Measurements from ENCODE around the gene QKI.

Gene QKI

DNA sequence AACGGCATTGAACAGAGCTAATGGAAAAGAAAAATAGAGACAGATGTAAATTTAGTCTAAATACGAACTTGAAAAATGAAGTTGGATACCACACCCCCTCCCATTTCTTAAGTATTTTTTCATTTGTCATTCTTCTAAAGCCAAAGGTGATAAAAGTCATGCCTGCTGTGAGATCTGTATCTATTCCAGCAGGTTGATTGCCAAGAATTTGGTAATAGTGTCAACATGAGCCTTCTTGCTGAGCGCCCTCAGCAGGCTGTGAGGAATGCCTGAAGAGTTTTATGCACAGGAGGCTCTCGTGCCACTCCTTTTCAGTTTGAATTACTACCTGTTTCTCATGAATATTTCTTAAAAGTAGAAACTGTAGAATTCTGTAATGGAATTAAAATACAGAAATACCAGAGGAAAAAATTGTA is 165.4 kb downstream of the QKI start:
- peak in 1 of 2 donors; percentile 22 for DNase-seq (ENCODE audit: low read depth in 2 of 2)
- no peak overlapping the region for H3K4me3 ChIP-seq (replicated peaks in 1 of 2; ENCODE audit: low read depth in 2 of 2, low read length in 2 of 2)
- TF ChIP-seq, protein P1, sequence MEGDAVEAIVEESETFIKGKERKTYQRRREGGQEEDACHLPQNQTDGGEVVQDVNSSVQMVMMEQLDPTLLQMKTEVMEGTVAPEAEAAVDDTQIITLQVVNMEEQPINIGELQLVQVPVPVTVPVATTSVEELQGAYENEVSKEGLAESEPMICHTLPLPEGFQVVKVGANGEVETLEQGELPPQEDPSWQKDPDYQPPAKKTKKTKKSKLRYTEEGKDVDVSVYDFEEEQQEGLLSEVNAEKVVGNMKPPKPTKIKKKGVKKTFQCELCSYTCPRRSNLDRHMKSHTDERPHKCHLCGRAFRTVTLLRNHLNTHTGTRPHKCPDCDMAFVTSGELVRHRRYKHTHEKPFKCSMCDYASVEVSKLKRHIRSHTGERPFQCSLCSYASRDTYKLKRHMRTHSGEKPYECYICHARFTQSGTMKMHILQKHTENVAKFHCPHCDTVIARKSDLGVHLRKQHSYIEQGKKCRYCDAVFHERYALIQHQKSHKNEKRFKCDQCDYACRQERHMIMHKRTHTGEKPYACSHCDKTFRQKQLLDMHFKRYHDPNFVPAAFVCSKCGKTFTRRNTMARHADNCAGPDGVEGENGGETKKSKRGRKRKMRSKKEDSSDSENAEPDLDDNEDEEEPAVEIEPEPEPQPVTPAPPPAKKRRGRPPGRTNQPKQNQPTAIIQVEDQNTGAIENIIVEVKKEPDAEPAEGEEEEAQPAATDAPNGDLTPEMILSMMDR (IDR thresholded peaks at IDR 0.05; ENCODE audit: low read depth, low read length): no peak

GRCh38 chr6:163580311-163581030 is 166.0 kb downstream of the QKI start:
- H3K4me3 ChIP-seq (replicated peaks in 1 of 2; ENCODE audit: low read depth in 2 of 2, low read length in 2 of 2): no peak overlapping the region
- DNase-seq (ENCODE audit: low read depth in 2 of 2): no peak
- TF ChIP-seq, protein P1 (IDR thresholded peaks at IDR 0.05; ENCODE audit: low read depth, low read length): no peak

- TF ChIP-seq, protein P1 (IDR thresholded peaks at IDR 0.05; ENCODE audit: low read depth, low read length): no peak
- DNase-seq (ENCODE audit: low read depth in 2 of 2): no peak
- H3K4me3 ChIP-seq (replicated peaks in 1 of 2; ENCODE audit: low read depth in 2 of 2, low read length in 2 of 2): no peak overlapping the region
These were observed 169.0 kb downstream of the QKI start for GRCh38 chr6:163583558-163583957.

GRCh38 chr6:163585932-163586437 is 171.5 kb downstream of the QKI start:
- TF ChIP-seq, protein P1 (IDR thresholded peaks at IDR 0.05; ENCODE audit: low read depth, low read length): no peak
- DNase-seq (ENCODE audit: low read depth in 2 of 2): peak; percentile 94 to 96
- no peak overlapping the region for H3K4me3 ChIP-seq (replicated peaks in 1 of 2; ENCODE audit: low read depth in 2 of 2, low read length in 2 of 2)

DNA sequence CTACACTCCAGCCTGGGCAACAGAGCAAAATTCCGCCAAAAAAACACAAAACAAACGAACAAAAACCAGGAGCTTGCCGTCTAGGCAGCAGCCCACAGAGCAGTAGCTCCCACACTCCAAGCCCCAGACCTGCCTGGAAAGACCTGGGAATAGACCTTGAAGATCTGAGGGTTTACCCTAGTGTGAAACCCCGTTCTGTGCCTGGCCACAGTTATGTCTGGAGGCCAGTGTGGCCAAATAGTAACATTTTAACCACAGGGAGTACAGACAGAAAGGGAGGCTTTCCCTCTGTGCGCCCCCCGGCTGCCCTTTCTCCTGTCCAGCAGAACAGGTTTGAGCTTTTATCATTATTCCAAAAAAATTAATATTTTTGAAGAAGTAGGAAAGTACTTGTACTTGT is 172.4 kb downstream of the QKI start:
- no peak for DNase-seq (ENCODE audit: low read depth in 2 of 2)

GRCh38 chr6:163588220-163588919 is 173.9 kb downstream of the QKI start:
- DNase-seq (ENCODE audit: low read depth in 2 of 2): peak; percentile 24 to 66
- TF ChIP-seq, protein P1 (IDR thresholded peaks at IDR 0.05; ENCODE audit: low read depth, low read length): no peak

More for the DNA sequence above, 172.4 kb downstream of the QKI start:
- TF ChIP-seq, protein P1 (IDR thresholded peaks at IDR 0.05; ENCODE audit: low read depth, low read length): no peak
- no peak overlapping the region for H3K4me3 ChIP-seq (replicated peaks in 1 of 2; ENCODE audit: low read depth in 2 of 2, low read length in 2 of 2)

More at GRCh38 chr6:163588220-163588919, 173.9 kb downstream of the QKI start:
- no peak overlapping the region for H3K4me3 ChIP-seq (replicated peaks in 1 of 2; ENCODE audit: low read depth in 2 of 2, low read length in 2 of 2)

Measured in cardiac fibroblast (primary cell).